IPS DF 4.7 (cell line): ENCODE measurements around the gene PTPRCAP.

Experiments used
- DNase-seq: peaks from one replicate; pipeline ENCODE4 v3.0.0-alpha.2; 2013; ENCODE audit warnings: low spot score; ENCODE audit errors: extremely low read depth

Gene PTPRCAP

DNA sequence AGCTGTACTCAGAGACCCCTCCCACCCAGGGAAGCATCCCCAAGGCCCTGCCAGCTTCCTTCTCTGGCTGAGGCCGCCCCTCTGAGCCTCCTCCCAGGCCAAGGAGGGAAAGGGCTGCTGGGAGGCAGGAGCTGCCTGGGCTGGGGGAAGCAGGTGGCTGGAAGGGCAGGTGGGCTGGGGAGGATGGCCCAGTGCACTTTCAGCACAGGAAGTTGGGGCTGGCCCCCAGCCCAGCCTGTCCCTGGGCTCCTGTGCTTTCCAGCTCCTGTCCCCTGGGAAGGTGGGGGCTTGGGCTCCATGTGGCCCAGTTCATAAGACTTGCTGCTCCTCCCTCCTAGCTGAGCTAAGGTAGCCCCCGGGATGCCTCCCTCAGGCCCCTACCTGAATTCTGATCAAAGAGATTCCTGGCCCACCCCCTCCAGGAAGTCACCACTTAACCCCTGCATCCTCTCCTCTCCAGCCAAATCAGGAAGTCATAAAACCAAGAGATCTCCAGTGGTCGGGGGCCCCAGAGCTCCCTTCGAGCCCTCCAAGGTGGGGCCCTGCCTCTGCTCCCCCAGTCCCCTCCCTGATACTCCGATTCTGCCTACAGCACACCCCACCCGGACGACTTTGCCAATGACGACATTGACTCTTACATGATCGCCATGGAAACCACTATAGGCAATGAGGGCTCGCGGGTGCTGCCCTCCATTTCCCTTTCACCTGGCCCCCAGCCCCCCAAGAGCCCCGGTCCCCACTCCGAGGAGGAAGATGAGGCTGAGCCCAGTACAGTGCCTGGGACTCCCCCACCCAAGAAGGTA, 40.7 kb downstream of the PTPRCAP start:
- no peak for DNase-seq

DNA sequence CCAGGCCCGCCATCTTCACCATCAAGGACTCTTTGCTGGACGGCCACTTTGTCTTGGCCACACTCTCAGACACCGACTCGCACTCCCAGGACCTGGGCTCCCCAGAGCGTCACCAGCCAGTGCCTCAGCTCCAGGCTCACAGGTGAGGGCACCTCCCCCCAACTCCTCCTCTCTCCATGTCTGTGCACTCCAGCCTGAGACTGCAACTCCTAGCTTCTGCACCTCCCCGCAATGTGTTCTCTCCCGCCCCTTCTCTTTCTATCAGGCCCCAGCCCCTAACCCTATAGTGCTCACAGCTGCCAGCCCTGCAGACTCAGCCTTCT, 41.3 kb downstream of the PTPRCAP start:
- no peak for DNase-seq

DNA sequence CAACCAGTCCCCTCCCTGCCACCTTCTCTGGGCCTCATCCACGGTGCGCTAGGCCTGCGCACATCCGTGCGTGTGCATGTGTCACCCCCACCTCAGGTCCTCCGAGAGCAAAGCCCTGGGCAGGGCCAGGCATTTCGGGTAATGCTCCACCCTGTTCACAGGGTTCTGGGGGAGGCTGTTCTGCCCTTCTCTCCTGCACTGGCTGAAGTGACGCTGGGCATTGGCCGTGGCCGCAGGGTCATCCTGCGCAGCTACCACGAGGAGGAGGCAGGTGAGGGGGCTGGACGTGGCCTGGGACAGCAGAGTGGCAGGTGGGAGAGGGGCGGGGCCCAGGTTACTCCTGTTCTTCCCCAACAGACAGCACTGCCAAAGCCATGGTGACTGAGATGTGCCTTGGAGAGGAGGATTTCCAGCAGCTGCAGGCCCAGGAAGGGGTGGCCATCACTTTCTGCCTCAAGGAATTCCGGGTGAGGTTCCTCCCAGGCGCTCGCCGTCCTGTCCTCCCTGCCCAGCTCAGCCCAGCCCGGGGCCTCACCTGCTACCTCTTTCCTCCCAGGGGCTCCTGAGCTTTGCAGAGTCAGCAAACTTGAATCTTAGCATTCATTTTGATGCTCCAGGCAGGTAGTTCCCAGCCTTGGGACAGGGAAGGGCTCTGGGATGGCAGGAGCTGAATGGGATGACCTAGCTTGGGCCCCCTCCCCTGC, 41.8 kb downstream of the PTPRCAP start:
- no peak for DNase-seq

DNA sequence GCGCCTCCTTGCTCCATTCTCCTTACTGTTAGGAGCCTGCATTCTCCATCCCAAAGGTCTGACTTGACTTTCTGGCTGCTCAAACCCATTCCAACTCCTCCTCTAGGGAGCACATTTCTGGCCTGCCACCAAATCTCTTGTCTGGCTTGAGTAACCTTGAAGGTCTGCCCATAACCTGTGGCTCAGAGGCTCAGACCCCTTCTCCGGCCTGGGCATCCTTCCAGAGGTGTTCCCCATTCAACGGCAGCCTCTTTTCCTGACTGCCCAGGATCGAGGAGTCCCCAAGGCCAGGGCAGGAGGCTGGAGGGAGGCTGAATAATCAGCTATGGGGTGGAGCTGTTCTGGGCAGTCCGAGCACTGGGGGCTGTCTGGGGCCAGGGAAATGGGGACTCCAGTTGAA, 43.5 kb downstream of the PTPRCAP start:
- no peak for DNase-seq

DNA sequence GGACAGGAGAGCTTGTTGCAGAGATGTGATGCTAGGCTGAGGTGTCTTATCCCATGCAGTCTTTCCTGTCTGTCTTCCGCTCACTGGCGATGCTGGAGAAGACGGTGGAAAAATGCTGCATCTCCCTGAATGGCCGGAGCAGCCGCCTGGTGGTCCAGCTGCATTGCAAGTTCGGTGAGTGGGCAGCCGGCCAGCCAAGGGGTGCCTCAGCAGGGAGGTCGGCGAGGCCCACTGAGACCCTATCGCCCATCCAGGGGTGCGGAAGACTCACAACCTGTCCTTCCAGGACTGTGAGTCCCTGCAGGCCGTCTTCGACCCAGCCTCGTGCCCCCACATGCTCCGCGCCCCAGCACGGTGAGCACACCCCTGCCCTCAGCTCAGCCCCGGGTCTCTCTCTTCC, 44.0 kb downstream of the PTPRCAP start:
- DNase-seq = no peak

DNA sequence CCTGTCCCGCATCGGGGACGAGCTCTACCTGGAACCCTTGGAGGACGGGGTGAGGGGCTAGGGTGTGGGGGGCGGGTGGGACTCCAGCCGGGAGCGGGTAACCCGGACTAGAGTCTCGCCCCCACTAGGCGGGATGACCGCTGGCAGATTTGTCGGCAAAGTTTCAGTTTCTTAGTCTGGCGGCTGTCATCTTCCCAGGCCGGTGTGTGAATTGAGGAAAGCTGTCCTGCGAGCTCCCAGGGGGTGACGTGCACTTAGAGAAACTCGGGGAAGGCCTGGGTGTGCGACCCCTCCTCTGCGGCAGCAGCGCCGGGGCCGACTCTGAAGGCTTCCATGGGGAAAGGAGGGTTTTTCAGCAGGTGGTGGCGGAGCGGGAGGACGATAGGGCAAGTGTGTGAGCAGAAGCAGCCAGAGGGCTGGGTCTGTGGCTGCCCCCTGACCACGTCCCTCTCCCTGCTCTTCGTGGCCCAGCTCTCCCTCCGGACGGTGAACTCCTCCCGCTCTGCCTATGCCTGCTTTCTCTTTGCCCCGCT, 45.2 kb downstream of the PTPRCAP start:
- DNase-seq = no peak

DNA sequence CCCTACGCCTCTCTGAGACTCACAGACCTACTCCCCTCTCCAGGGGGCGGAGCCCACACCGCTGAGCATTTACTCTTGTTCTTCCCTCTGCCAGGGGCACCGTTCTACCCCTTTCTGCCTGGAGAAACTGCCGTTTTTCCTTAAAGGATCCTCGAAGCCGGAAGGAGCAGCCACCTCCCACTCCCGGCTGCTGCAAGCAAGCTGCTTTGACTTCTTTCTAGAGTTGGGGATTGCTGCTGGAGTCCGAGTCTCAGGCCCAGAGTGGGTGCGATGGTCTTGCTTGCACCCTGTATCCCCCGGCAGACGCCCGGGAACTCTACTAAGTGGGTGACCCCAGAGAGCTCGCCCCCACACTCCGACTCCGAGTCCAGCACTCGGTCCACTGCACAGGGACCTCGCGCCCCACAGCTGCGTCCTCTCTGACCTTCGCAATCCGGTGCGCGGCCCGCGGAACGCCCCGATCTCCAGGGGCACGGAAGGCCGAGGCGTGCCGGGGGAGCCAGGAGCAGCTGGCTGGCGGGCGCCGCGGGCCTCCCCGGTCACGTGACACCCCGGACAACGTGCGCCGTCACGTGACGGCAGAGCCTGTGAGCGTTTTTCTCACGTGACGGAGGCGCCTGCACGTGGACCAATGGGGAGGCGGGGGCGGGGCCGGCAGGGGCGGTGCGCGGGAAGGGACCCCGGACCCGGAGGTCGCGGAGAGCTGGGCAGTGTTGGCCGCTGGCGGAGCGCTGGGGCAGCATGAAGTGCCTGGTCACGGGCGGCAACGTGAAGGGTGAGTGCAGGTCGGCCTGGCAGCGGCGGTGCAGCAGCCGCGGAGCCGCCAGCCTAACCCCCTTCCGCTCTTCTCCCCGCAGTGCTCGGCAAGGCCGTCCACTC, 45.9 kb downstream of the PTPRCAP start, which contains the start of gene RAD9A:
Gene RAD9A (plus strand): TSS at position 683 of the 879 bp plus-strand sequence. CDS start 59 bp downstream, at position 742.
- DNase-seq = no peak

DNA sequence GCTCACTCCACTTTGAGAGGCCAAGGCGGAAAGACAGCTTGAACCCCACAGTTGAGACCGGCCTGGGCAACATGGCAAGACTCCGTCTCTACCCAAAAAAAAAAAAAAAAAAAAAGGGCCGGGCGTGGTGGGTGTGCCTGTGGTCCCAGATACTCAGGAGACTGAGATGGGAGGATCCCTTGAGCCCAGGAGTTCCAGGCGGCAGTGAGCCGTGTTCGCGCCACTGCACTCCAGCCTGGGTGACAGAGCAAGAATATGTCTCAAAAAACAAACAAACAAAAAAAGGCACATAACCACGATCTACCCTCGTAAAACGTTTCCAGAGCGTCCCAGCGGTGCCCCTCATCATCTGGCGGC, 46.6 kb downstream of the PTPRCAP start:
- DNase-seq = no peak

DNA sequence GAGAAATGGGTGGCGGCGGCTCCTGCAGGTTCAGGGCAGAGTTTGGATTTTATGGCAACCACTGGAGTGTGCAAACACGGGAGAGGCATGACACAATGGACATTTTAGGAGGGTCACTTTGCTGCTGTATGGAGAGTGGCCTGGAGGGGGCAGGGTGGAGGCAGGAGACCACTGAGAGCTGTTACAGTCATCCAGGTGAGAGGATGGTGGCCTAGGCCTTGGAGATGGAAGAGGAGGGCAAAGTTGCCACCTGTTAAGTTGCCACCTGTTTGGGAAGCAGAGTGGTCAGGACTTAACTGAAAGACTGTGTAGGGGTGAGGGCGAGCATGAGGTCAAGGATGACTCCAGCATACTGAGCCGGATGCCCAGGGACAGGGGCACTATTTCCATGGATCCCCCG, 48.0 kb downstream of the PTPRCAP start:
- no peak for DNase-seq

DNA sequence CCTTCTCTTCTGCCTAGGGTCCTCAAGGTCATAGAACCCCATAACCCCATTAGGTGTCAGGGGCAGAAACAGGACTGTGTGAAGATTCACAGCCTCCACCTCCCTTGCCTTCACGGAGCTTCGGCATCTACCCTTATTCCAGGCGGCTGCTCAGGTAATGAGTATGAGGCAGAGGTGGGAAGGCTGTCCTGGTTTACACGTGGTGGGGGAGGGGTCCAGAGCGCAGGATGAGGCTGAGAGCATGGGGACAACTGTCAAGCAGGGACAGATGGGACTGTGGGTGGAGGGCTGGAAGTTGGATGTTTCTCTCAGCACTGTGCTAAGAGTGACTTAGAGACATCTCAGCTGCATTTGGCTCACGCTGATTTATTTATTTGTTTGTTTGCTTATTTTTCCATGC, 50.0 kb downstream of the PTPRCAP start:
- DNase-seq = no peak

DNA sequence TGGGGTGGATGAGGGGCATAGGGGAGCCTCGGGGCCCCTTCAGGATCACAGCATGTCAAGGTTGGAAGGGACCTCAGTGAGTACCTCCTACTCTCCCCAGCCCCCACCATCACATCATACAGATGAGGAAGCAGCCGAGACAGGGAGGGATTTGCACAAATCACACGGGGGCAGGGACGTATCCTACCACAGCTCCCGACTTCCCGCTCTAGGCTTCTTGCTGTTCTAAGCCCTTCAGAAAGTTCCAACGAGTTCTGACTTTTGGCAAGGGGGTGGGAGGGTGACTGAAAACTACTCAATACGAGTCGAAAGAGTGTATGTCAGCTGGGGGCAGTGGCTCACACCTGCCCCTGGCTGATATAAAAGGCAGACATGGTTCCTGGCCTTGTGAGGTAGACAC, 50.4 kb downstream of the PTPRCAP start:
- DNase-seq = no peak
